Lung (tissue), 12 donors: Measurements from ENCODE around the gene PCDHGA2. TPM values are rescaled to one million over a fixed set of nuclear protein-coding genes. Genes with fewer than 3 reads are reported as not detected.
"Not testable (repeated sequence)": the region's sequence is repeated elsewhere in the genome, so short reads cannot be mapped to it uniquely, and the experiment has no call there.

Experiments used
- ATAC-seq: fragments of 200-7000 bp; cut with Tn5 transposase; one replicate; pipeline ENCODE4 v1.9.1; 2020; ENCODE audit warnings: moderate number of reproducible peaks; ENCODE audit not compliant: insufficient read depth, low FRiP score
- DNase-seq, 3 donors: peaks; one replicate each; pipeline ENCODE4 v3.0.0-alpha.2; 2013 to 2017
- H3K27ac ChIP-seq, 2 donors: one replicate each; pipeline ENCODE4 v1.5.1; 2013; ENCODE audit warnings: mild to moderate bottlenecking in 2 of 2, moderate library complexity in 2 of 2, control low read depth in 1 of 2, inconsistent platforms in 1 of 2, low read depth in 1 of 2, low read length in 1 of 2
- H3K27me3 ChIP-seq, 3 donors: one replicate each; pipeline ENCODE4 v1.5.1; 2013; ENCODE audit warnings: low read length in 2 of 3; ENCODE audit not compliant: control insufficient read depth in 3 of 3, insufficient read depth in 3 of 3
- H3K36me3 ChIP-seq, 4 donors: one replicate each; pipeline ENCODE4 v1.5.1; 2013; ENCODE audit warnings: low read length in 4 of 4, mild to moderate bottlenecking in 1 of 4, moderate library complexity in 1 of 4; ENCODE audit not compliant: control insufficient read depth in 4 of 4, insufficient read depth in 4 of 4
- H3K4me1 ChIP-seq, 5 donors: one replicate each; pipeline ENCODE4 v1.5.1; 2013; ENCODE audit warnings: low read length in 5 of 5, mild to moderate bottlenecking in 2 of 5, moderate library complexity in 1 of 5; ENCODE audit not compliant: control insufficient read depth in 5 of 5, insufficient read depth in 5 of 5
- H3K4me3 ChIP-seq: one replicate; pipeline ENCODE4 v1.5.1; 2013; ENCODE audit warnings: mild to moderate bottlenecking, control low read depth, moderate library complexity
- H3K9ac ChIP-seq, 2 donors: one replicate each; pipeline ENCODE4 v1.5.1; 2013; ENCODE audit warnings: low read length in 2 of 2, control low read depth in 1 of 2; ENCODE audit not compliant: insufficient read depth in 1 of 2
- H3K9me3 ChIP-seq, 4 donors: one replicate each; pipeline ENCODE4 v1.5.1; 2013; ENCODE audit warnings: low read length in 3 of 4, mild to moderate bottlenecking in 1 of 4, moderate library complexity in 1 of 4; ENCODE audit not compliant: control insufficient read depth in 4 of 4, insufficient read depth in 3 of 4
- WGBS, 2 donors: extraction: QIAGEN DNeasy Blood & Tissue Kit; methylation state at CpG; one replicate each; pipeline ENCODE4 v1.1.7; 2013; 5-methylcytosine and 5-hydroxymethylcytosine counted together
- polyA plus RNA-seq, 2 donors: library from polyadenylated mRNA; stranded (reverse); fragments of 200-250 nt; gene quantifications; one replicate each; pipeline ENCODE4 v1.2.1, GENCODE V29; 2013
- total RNA-seq, 2 donors: library from RNA; depleted of rRNA in 1 of 2; stranded (reverse); fragments of >200 nt in 1 of 2; gene quantifications; one replicate each; pipeline ENCODE4 v1.2.1, GENCODE V29; 2014 to 2021
- TF ChIP-seq, protein P1 (sequence below): IDR thresholded peaks from 2 replicates; pipeline ENCODE4 v1.5.1; 2012; ENCODE audit warnings: mild to moderate bottlenecking; ENCODE audit errors: control extremely low read depth, extremely low read depth
- donor health status: control.
- donor health status: control.
- donor health status: Bipolar disorder and iron deficiency.
- donor health status: healthy.
- donor health status: DM: yes; HTN: yes; CAD: no.

The PCDHGA2 gene
- total and polyA plus RNA-seq, 4 donors = 0.39 to 7.7 (median 3.3) TPM

GRCh38 chr5:141345327-141345726, 6.8 kb downstream of the PCDHGA2 start:
- no peak overlapping the region for H3K27ac ChIP-seq
- WGBS, 2 donors = 33 to 39% methylated on average over 20 of the region's 20 CpGs
- no peak overlapping the region for H3K4me3 ChIP-seq
- H3K27me3 ChIP-seq = no peaks in the 10 kb centered on the region
- ATAC-seq (no peak), DNase-seq (no peak)
- H3K4me1 ChIP-seq = no peaks in the 10 kb centered on the region
- TF ChIP-seq, protein P1, sequence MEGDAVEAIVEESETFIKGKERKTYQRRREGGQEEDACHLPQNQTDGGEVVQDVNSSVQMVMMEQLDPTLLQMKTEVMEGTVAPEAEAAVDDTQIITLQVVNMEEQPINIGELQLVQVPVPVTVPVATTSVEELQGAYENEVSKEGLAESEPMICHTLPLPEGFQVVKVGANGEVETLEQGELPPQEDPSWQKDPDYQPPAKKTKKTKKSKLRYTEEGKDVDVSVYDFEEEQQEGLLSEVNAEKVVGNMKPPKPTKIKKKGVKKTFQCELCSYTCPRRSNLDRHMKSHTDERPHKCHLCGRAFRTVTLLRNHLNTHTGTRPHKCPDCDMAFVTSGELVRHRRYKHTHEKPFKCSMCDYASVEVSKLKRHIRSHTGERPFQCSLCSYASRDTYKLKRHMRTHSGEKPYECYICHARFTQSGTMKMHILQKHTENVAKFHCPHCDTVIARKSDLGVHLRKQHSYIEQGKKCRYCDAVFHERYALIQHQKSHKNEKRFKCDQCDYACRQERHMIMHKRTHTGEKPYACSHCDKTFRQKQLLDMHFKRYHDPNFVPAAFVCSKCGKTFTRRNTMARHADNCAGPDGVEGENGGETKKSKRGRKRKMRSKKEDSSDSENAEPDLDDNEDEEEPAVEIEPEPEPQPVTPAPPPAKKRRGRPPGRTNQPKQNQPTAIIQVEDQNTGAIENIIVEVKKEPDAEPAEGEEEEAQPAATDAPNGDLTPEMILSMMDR = no peak
- H3K36me3 ChIP-seq = no peaks in the 10 kb centered on the region
- peaks cover 0 to 47% (median 21%) of the 10 kb centered on the region in 4 donors for H3K9me3 ChIP-seq
- H3K9ac ChIP-seq = no peak overlapping the region

DNA sequence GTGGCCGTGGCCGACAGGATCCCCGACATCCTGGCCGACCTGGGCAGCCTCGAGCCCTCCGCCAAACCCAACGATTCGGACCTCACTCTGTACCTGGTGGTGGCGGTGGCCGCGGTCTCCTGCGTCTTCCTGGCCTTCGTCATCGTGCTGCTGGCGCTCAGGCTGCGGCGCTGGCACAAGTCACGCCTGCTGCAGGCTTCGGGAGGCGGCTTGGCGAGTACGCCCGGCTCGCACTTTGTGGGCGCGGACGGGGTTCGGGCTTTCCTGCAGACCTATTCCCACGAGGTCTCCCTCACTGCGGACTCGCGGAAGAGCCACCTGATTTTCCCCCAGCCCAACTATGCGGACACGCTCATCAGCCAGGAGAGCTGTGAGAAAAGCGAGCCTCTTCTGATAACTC, 7.5 kb downstream of the PCDHGA2 start:
- ATAC-seq, DNase-seq: not testable (repeated sequence)
- H3K9me3 ChIP-seq = peaks cover 0 to 44% (median 24%) of the 10 kb centered on the region in 4 donors

GRCh38 chr5:141349917-141350619, 11.5 kb downstream of the PCDHGA2 start, which contains the start of gene PCDHGB1:
Gene PCDHGB1 (plus strand): TSS chr5:141350099. CDS start chr5:141350261, 162 bp downstream.
- TF ChIP-seq, protein P1 = no peak
- no peak within 1 kb of the TSS for H3K27ac ChIP-seq
- peaks cover 0 to 43% (median 21%) of the 10 kb centered on the region in 4 donors for H3K9me3 ChIP-seq
- ATAC-seq (no peak), DNase-seq (peak in 2 of 3 donors; percentile 20 to 31)
- no peak within 1 kb of the TSS for H3K9ac ChIP-seq
- no peaks in the 10 kb centered on the region for H3K4me1 ChIP-seq
- H3K4me3 ChIP-seq = no peak within 1 kb of the TSS
- no peaks in the 10 kb centered on the region for H3K27me3 ChIP-seq
- H3K36me3 ChIP-seq = no peaks in the 10 kb centered on the region
- 26 to 30% methylated on average over 29 of the region's 29 CpGs for WGBS, 2 donors

More for the DNA sequence above, 7.5 kb downstream of the PCDHGA2 start:
- H3K4me3 ChIP-seq, H3K4me1 ChIP-seq, H3K9ac ChIP-seq, H3K27me3 ChIP-seq, H3K27ac ChIP-seq, H3K36me3 ChIP-seq: not testable (repeated sequence)
- 38 to 49% methylated on average over 20 to 27 of the region's 35 CpGs for WGBS, 2 donors

DNA sequence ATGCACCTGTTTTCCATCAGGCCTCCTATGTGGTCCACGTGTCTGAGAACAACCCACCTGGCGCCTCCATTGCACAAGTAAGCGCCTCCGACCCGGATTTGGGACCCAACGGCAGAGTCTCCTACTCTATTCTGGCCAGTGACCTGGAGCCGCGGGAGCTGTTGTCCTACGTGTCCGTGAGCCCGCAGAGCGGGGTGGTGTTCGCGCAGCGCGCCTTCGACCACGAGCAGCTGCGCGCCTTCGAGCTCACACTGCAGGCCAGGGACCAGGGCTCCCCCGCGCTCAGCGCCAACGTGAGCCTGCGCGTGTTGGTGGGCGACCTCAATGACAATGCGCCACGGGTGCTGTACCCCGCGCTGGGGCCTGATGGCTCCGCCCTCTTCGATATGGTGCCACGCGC, 13.0 kb downstream of the PCDHGA2 start:
- Histone ChIP-seq H3K9me3 (peaks cover 8 to 44% (median 26%) of the 10 kb centered on the region in 4 donors), H3K9ac (no peak overlapping the region), H3K36me3 (no peaks in the 10 kb centered on the region), H3K27me3 (no peaks in the 10 kb centered on the region), H3K4me1 (no peaks in the 10 kb centered on the region), H3K4me3 (no peak overlapping the region), H3K27ac (no peak overlapping the region)
- ATAC-seq (no peak), DNase-seq (no peak)
- TF ChIP-seq, protein P1 = no peak
- WGBS, 2 donors = 31 to 39% methylated on average over 29 to 35 of the region's 36 CpGs
